NT2/D1 (cell line): ENCODE data around the gene SRGAP3.
"Not testable (repeated sequence)": the region's sequence is repeated elsewhere in the genome, so short reads cannot be mapped to it uniquely, and the experiment has no call there.

Source experiments
- DNase-seq: peaks from one replicate; pipeline ENCODE4 v3.0.0-alpha.2; 2011; ENCODE audit warnings: low read depth, low spot score
- H3K27me3 ChIP-seq: 2 replicates; pipeline ENCODE4 v1.6.0; 2011; ENCODE audit warnings: mild to moderate bottlenecking; ENCODE audit not compliant: insufficient read length, insufficient read depth
- H3K36me3 ChIP-seq: 2 replicates; pipeline ENCODE4 v1.6.1; 2011; ENCODE audit warnings: mild to moderate bottlenecking, low read length, mixed read lengths; ENCODE audit not compliant: insufficient read depth, insufficient read length
- H3K4me1 ChIP-seq: 2 replicates; pipeline ENCODE4 v1.5.1; 2011; ENCODE audit not compliant: insufficient read depth, insufficient read length
- H3K4me3 ChIP-seq: 2 replicates; pipeline ENCODE4 v1.5.1; 2011; ENCODE audit warnings: low read depth; ENCODE audit not compliant: insufficient read length
- H3K9ac ChIP-seq: 2 replicates; pipeline ENCODE4 v1.6.0; 2011; ENCODE audit warnings: low read depth; ENCODE audit not compliant: insufficient read length
- H3K9me3 ChIP-seq: 2 replicates; pipeline ENCODE4 v1.5.1; 2011; ENCODE audit warnings: mild to moderate bottlenecking, low read length; ENCODE audit not compliant: insufficient read depth
- SUZ12 ChIP-seq: IDR thresholded peaks from 2 replicates; pipeline ENCODE4 v1.6.1; 2011; ENCODE audit not compliant: insufficient read length, insufficient read depth; ENCODE audit errors: extremely low read depth
- YY1 ChIP-seq: IDR thresholded peaks from 2 replicates; pipeline ENCODE4 v1.6.1; 2011; ENCODE audit not compliant: insufficient read length, insufficient read depth
- ZNF274 ChIP-seq: IDR thresholded peaks from 2 replicates; pipeline ENCODE4 v1.6.1; 2011; ENCODE audit warnings: mild to moderate bottlenecking, low read depth, low read length

The SRGAP3 gene

DNA sequence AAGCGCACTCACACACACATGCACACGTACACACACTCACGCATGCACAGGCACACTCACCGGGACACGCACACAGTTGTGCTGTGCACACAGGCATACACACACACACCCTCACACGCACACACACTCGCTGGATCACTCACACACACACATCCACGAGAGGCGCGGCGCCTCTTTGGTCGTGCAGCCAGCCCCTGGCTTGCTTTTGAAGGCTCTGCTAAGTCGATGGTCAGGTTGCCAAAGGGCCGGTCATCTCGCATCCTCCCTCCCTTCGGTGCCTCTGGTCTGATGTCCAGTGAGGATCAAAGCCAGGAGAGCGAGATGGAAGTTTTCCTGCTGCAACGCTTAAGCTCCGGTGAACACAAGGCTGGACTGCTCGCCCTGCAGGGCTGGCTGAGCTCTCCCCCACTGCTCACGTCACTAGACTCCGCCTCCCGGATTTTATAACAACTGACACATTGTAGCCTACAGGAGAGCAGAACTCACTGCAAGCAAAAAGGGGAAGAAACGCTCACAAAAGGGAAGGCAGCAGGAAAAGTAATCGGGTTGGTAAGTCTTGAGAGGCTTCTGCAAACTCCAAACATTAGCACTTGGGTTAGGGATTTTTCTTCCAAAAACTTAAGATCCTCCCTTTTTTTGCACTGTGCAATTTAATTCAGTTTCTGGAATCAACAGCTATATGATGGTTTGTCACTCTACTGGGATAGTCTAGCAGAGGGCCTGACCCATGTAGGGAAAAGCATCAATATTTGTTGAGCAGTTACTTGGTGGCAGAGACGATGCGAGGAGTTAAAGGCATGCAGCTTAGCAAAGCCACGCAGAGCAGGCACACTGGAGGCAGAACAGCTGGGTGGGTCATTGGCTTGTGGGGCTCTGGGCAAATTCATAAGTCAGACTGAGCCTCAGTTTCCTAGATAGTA is at the start of gene SRGAP3:
Gene SRGAP3 (minus strand): TSS at position 374 of the 920 bp plus-strand sequence. CDS start 695 bp downstream, outside the sequence.
- TF ChIP-seq ZNF274, result no peak
- TF ChIP-seq YY1, result no peak
- TF ChIP-seq SUZ12, result no peak
- Histone ChIP-seq H3K36me3 (no peaks in the 10 kb centered on the region), H3K9me3 (no peaks in the 10 kb centered on the region), H3K27me3 (no peaks in the 10 kb centered on the region), H3K9ac (peak within 1 kb of the TSS; percentile 73), H3K4me1 (peaks cover 5% of the 10 kb centered on the region), H3K4me3 (peak within 1 kb of the TSS; percentile 60)
- DNase-seq, result peak; percentile 86

DNA sequence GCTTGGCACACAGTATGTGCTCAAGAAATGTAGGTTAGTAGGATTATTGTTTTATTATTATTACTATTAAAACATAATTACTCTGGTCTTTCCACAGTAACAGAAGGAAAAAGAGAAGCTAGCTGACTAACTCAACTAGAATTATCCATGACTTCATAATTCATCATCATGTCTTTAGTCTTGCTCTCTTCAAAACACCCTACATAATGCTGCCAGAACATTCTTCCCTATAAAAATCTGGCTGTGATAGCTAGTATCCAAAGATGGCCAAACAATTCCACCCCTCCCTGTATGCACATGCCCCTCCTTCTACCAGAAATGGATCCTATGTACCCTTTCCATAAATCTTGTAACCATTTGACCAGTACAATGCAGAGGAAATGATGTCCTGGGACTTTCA is 48.8 kb upstream of the SRGAP3 start:
- H3K9me3 ChIP-seq, result no peaks in the 10 kb centered on the region
- TF ChIP-seq SUZ12 (no peak), YY1 (no peak), ZNF274 (no peak)
- no peak overlapping the region for H3K9ac ChIP-seq
- H3K4me1 ChIP-seq, result no peaks in the 10 kb centered on the region
- peaks cover 5% of the 10 kb centered on the region for H3K27me3 ChIP-seq
- no peak overlapping the region for H3K4me3 ChIP-seq
- DNase-seq, result no peak
- H3K36me3 ChIP-seq, result no peaks in the 10 kb centered on the region

DNA sequence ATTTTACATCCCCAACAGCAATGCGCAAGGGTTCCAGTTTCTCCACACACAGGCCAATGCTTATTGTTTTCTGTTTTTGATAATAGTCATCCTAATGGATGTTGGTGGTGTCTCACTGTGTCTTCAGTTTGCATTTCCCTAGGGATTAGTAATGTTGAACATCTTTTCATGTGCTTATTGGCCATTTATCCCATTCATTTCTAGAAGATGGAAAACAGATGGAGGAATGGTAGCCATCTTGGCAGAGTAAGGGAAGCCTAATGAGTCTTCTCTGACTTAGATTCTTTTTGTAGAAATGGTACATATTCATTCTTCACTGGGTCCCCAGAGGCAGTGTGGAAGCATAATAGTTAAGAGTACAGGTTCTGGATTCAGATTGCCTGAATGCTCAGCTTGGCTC is 46.8 kb upstream of the SRGAP3 start:
- no peak overlapping the region for H3K9ac ChIP-seq
- H3K36me3 ChIP-seq, result no peaks in the 10 kb centered on the region
- no peaks in the 10 kb centered on the region for H3K27me3 ChIP-seq
- no peak overlapping the region for H3K4me3 ChIP-seq
- no peak for TF ChIP-seq SUZ12
- no peak for TF ChIP-seq YY1
- TF ChIP-seq ZNF274, result no peak
- no peaks in the 10 kb centered on the region for H3K9me3 ChIP-seq
- no peak for DNase-seq
- H3K4me1 ChIP-seq, result no peaks in the 10 kb centered on the region

DNA sequence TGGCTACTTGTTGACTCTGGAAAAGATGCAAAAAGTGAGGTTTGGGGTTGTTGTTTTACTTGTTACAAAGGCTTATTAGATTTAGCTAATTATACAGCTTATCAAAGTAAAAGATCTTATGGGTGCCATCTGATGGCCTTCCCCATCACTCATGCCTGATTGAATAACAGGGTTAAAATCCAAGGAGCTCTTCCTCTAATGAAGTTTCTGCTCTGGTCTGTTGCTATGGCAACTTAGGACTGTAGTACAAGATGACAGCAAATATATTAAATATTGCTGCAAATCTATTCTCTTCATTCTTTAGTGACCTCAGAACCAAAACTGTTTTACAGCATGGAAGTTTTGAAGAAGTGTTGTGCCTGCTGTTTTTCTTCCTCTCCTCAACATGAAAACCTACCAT is 45.6 kb upstream of the SRGAP3 start:
- Histone ChIP-seq H3K27me3 (no peaks in the 10 kb centered on the region), H3K36me3 (no peaks in the 10 kb centered on the region), H3K9ac (no peak overlapping the region), H3K4me1 (no peaks in the 10 kb centered on the region), H3K4me3 (no peak overlapping the region), H3K9me3 (no peaks in the 10 kb centered on the region)
- no peak for DNase-seq
- TF ChIP-seq ZNF274 (no peak), YY1 (no peak), SUZ12 (no peak)

DNA sequence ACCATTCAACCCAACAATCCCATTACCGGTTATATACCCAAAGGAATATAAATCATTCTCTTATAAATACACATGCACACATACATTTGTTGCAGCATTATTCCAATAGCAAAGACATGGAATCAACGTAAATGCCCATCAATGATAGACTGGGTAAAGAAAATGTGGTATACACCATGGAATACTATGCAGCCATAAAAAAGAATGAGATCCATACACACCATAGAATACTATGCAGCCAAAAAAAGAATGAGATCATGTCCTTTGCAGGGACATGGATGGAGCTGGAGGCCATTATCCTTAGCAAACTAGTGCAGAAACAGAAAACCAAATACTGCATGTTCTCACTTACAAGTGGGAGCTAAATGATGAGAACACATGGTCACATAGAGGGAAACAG is 44.5 kb upstream of the SRGAP3 start:
- not testable (repeated sequence) for H3K9ac ChIP-seq, H3K27me3 ChIP-seq, H3K9me3 ChIP-seq, H3K4me3 ChIP-seq, H3K4me1 ChIP-seq, H3K36me3 ChIP-seq, DNase-seq

DNA sequence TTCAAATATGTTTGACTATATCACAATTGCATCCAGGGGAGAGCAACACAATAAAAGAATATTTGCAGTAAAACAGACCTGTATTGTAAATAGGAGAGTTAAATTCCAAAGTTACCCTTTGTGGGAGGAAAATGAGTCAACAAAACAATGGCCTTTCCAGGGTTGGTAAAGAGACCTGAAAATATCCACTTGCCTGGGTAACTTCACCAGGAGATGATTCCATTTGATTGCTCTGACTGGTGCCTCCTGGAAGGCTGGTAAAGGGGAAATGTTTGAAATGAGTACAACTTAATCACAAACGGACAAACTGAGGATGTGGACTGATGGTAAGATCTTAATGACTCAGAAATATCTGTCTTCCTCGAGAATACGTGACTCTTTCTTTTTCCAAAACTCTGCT is 43.6 kb upstream of the SRGAP3 start:
- Histone ChIP-seq H3K27me3 (no peaks in the 10 kb centered on the region), H3K4me1 (no peaks in the 10 kb centered on the region), H3K9ac (no peak overlapping the region), H3K4me3 (no peak overlapping the region), H3K9me3 (0 out of 2 replicates have a peak, but pooled peaks cover 6% of the 10 kb centered on the region), H3K36me3 (no peaks in the 10 kb centered on the region)
- no peak for DNase-seq
- TF ChIP-seq YY1 (no peak), SUZ12 (no peak), ZNF274 (no peak)

DNA sequence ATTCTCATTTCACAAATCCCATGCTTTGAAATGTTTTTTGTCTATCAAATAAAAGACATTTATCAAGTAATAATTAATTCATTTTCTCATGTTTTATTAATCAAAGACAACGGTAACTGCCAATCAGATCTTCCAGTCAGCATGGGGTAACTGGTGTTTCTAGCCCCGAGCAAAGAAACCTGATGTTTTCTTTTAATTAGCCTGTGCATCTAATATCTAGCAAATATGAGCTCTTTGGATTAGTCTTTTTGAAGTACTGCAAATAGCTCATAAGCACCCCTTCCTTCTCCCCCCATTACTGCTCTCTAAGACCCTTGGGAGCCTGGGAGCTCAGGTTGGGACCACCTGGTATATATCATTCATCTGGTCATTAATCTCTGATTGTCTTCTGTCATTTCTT is 43.1 kb upstream of the SRGAP3 start:
- H3K9me3 ChIP-seq, result 0 out of 2 replicates have a peak, but pooled peaks cover 6% of the 10 kb centered on the region
- TF ChIP-seq ZNF274, result no peak
- no peak for TF ChIP-seq YY1
- no peak for TF ChIP-seq SUZ12
- H3K36me3 ChIP-seq, result no peaks in the 10 kb centered on the region
- H3K27me3 ChIP-seq, result no peaks in the 10 kb centered on the region
- no peak overlapping the region for H3K9ac ChIP-seq
- no peaks in the 10 kb centered on the region for H3K4me1 ChIP-seq
- DNase-seq, result no peak
- H3K4me3 ChIP-seq, result no peak overlapping the region
